H9 (cell line): ENCODE results near the gene UBAC1. TPM values are rescaled to one million over a fixed set of nuclear protein-coding genes. Genes with fewer than 3 reads are reported as not detected.

Experiments used
- DNase-seq: peaks from one replicate; pipeline ENCODE4 v3.0.0-alpha.2; 2017
- H2AFZ ChIP-seq: one replicate; pipeline ENCODE4 v1.6.1; 2013; ENCODE audit warnings: mild to moderate bottlenecking, low read length, control low read depth, moderate library complexity
- H2AK5ac ChIP-seq: 2 replicates; pipeline ENCODE4 v1.6.1; 2013; ENCODE audit warnings: low read length, control low read depth, mixed read lengths; ENCODE audit not compliant: insufficient read length
- H2BK120ac ChIP-seq: one replicate; pipeline ENCODE4 v1.6.1; 2013; ENCODE audit warnings: low read depth, mild to moderate bottlenecking, low read length, control low read depth, inconsistent platforms; ENCODE audit not compliant: poor library complexity, severe bottlenecking
- H2BK12ac ChIP-seq: 2 replicates; pipeline ENCODE4 v1.6.1; 2013; ENCODE audit warnings: low read length, control low read depth, mixed read lengths, low read depth; ENCODE audit not compliant: insufficient read length
- H2BK15ac ChIP-seq: 2 replicates; pipeline ENCODE4 v1.6.1; 2013; ENCODE audit warnings: low read depth, low read length, control low read depth
- H2BK20ac ChIP-seq: one replicate; pipeline ENCODE4 v1.6.1; 2013; ENCODE audit warnings: low read depth, mild to moderate bottlenecking, low read length, control low read depth, inconsistent platforms; ENCODE audit not compliant: poor library complexity, severe bottlenecking
- H2BK5ac ChIP-seq: 2 replicates; pipeline ENCODE4 v1.6.1; 2013; ENCODE audit warnings: low read length, control low read depth, mixed read lengths; ENCODE audit not compliant: insufficient read length
- H3K14ac ChIP-seq: 2 replicates; pipeline ENCODE4 v1.6.1; 2013; ENCODE audit warnings: low read length, control low read depth; ENCODE audit not compliant: insufficient read depth
- H3K18ac ChIP-seq: 2 replicates; pipeline ENCODE4 v1.6.1; 2013; ENCODE audit warnings: low read depth, mild to moderate bottlenecking, mixed read lengths, low read length, control low read depth; ENCODE audit not compliant: insufficient read length
- H3K23ac ChIP-seq: 2 replicates; pipeline ENCODE4 v1.6.1; 2013; ENCODE audit warnings: low read length, control low read depth, mixed read lengths, low read depth; ENCODE audit not compliant: insufficient read length
- H3K23me2 ChIP-seq: 2 replicates; pipeline ENCODE4 v1.6.1; 2013; ENCODE audit warnings: low read depth, mild to moderate bottlenecking, mixed read lengths, low read length, control low read depth; ENCODE audit not compliant: insufficient read length, poor library complexity, severe bottlenecking
- H3K27ac ChIP-seq: 2 replicates; pipeline ENCODE4 v1.5.1; 2013; ENCODE audit warnings: low read length, control low read depth, mixed read lengths, low read depth; ENCODE audit not compliant: insufficient read length
- H3K27me3 ChIP-seq: 2 replicates; pipeline ENCODE4 v1.6.1; 2013; ENCODE audit warnings: low read length, control low read depth, inconsistent platforms; ENCODE audit not compliant: insufficient read depth
- H3K4ac ChIP-seq: 2 replicates; pipeline ENCODE4 v1.6.1; 2013; ENCODE audit warnings: low read depth, mild to moderate bottlenecking, control low read depth, inconsistent platforms, low read length, moderate library complexity
- H3K4me1 ChIP-seq: 2 replicates; pipeline ENCODE4 v1.6.1; 2013; ENCODE audit warnings: low read length, control low read depth, inconsistent platforms; ENCODE audit not compliant: insufficient read depth
- H3K4me2 ChIP-seq: 2 replicates; pipeline ENCODE4 v1.6.1; 2013; ENCODE audit warnings: low read length, control low read depth, mixed read lengths; ENCODE audit not compliant: insufficient read length, insufficient read depth
- H3K56ac ChIP-seq: 2 replicates; pipeline ENCODE4 v1.6.1; 2013; ENCODE audit warnings: low read depth, mild to moderate bottlenecking, mixed read lengths, low read length, control low read depth; ENCODE audit not compliant: insufficient read length
- H3K79me1 ChIP-seq: 2 replicates; pipeline ENCODE4 v1.6.1; 2013; ENCODE audit warnings: low read depth, mild to moderate bottlenecking, moderate library complexity, low read length, control low read depth, inconsistent platforms; ENCODE audit not compliant: insufficient read depth, poor library complexity, severe bottlenecking
- H3K79me2 ChIP-seq: 2 replicates; pipeline ENCODE4 v1.6.1; 2013; ENCODE audit warnings: low read length, control low read depth, inconsistent platforms; ENCODE audit not compliant: insufficient read depth
- H3K9ac ChIP-seq: 2 replicates; pipeline ENCODE4 v1.6.1; 2013; ENCODE audit warnings: low read length, control low read depth, mixed read lengths; ENCODE audit not compliant: insufficient read length; ENCODE audit errors: extremely low read depth
- H3K9me3 ChIP-seq: one replicate; pipeline ENCODE4 v1.6.1; 2013; ENCODE audit warnings: low read depth, low read length, inconsistent platforms; ENCODE audit not compliant: control insufficient read depth
- H3T11ph ChIP-seq: one replicate; pipeline ENCODE4 v1.6.1; 2013; ENCODE audit warnings: mild to moderate bottlenecking, low read length, control low read depth, inconsistent platforms
- H4K20me1 ChIP-seq: one replicate; pipeline ENCODE4 v1.6.1; 2013; ENCODE audit not compliant: control insufficient read depth, insufficient read length, insufficient read depth
- H4K5ac ChIP-seq: 2 replicates; pipeline ENCODE4 v1.6.1; 2013; ENCODE audit warnings: low read depth, mild to moderate bottlenecking, mixed read lengths, low read length, control low read depth; ENCODE audit not compliant: insufficient read length
- H4K8ac ChIP-seq: replicated peaks from 2 replicates; pipeline ENCODE4 v1.6.1; 2013; ENCODE audit warnings: low read length, control low read depth, mixed read lengths, low read depth; ENCODE audit not compliant: insufficient read length
- H4K91ac ChIP-seq: 2 replicates; pipeline ENCODE4 v1.6.1; 2013; ENCODE audit warnings: low read depth, mild to moderate bottlenecking, moderate library complexity, mixed read lengths, low read length, control low read depth; ENCODE audit not compliant: insufficient read length
- H3K27ac Mint-ChIP-seq, 3 experiments: 2 replicates in 2 of 3; 3 replicates in 1 of 3; pipeline ENCODE4 v1.8.0; 2020 to 2021; ENCODE audit warnings: mixed read lengths in 3 of 3, mild to moderate bottlenecking in 1 of 3, moderate library complexity in 1 of 3
- H3K27me3 Mint-ChIP-seq: 2 replicates; pipeline ENCODE4 v1.8.0; 2021; ENCODE audit warnings: low read depth, mild to moderate bottlenecking, moderate library complexity, mixed read lengths
- H3K36me3 Mint-ChIP-seq, 3 experiments: 2 replicates in 2 of 3; 3 replicates in 1 of 3; pipeline ENCODE4 v1.8.0; 2020 to 2021; ENCODE audit warnings: low read depth in 3 of 3, mixed read lengths in 3 of 3; ENCODE audit not compliant: insufficient read depth in 1 of 3
- H3K4me1 Mint-ChIP-seq, 2 experiments: 2 replicates each; pipeline ENCODE4 v1.8.0; 2020; ENCODE audit warnings: mixed read lengths in 2 of 2
- H3K4me3 Mint-ChIP-seq, 2 experiments: 2 replicates in 1 of 2; 3 replicates in 1 of 2; pipeline ENCODE4 v1.8.0; 2020 to 2021; ENCODE audit warnings: mild to moderate bottlenecking in 2 of 2, mixed read lengths in 2 of 2, moderate library complexity in 1 of 2
- H3K9me3 Mint-ChIP-seq, 2 experiments: 2 replicates in 1 of 2; 3 replicates in 1 of 2; pipeline ENCODE4 v1.8.0; 2020; ENCODE audit warnings: mild to moderate bottlenecking in 2 of 2, mixed read lengths in 2 of 2, moderate library complexity in 1 of 2
- CTCF ChIP-seq: fragments of 200-600 bp; sonication (generic); conservative IDR thresholded peaks from 3 replicates; pipeline ENCODE4 v1.8.0; 2021; ENCODE audit warnings: antibody characterized with exemption, mild to moderate bottlenecking
- WGBS: extraction: QIAGEN DNeasy Blood & Tissue Kit; methylation state at CpG from one replicate; pipeline ENCODE4 v1.1.7; 2013; ENCODE audit warnings: missing lambda C conversion rate, low lambda C conversion rate, mixed read lengths; ENCODE audit not compliant: insufficient read length; ENCODE audit errors: extremely low coverage; 5-methylcytosine and 5-hydroxymethylcytosine counted together
- total RNA-seq: library from RNA; stranded (reverse); gene quantifications from 2 replicates; pipeline ENCODE4 v1.2.1, GENCODE V29; 2021

The UBAC1 gene
- total RNA-seq, 1 experiment from 2014 or later = 47.5 TPM

GRCh38 chr9:135898634-135899407 lies 62.4 kb downstream of the UBAC1 start:
- Histone ChIP-seq H2AK5ac (no peak overlapping the region), H4K5ac (no peak overlapping the region), H3K4ac (no peak overlapping the region), H2AFZ (no peak overlapping the region), H3K9me3 (no peaks in the 10 kb centered on the region), H3K79me2 (peaks cover 79% of the 10 kb centered on the region), H3T11ph (no peak overlapping the region), H3K27me3 (no peaks in the 10 kb centered on the region), H3K18ac (no peak overlapping the region), H2BK5ac (no peak overlapping the region), H2BK15ac (no peak overlapping the region), H3K27ac (no peak overlapping the region), H4K91ac (no peak overlapping the region), H3K4me1 (peaks cover 3% of the 10 kb centered on the region; the same call in 1 of the 2 replicates), H3K23ac (no peak overlapping the region), H3K56ac (no peak overlapping the region), H3K4me2 (no peak overlapping the region), H4K8ac (no peak overlapping the region), H4K20me1 (peaks cover 3% of the 10 kb centered on the region), H3K9ac (no peak overlapping the region), H3K79me1 (peaks cover 7% of the 10 kb centered on the region), H2BK120ac (no peak overlapping the region), H3K23me2 (no peaks in the 10 kb centered on the region), H2BK12ac (no peak overlapping the region), H2BK20ac (no peak overlapping the region), H3K14ac (no peak overlapping the region)
- no peak for DNase-seq
- WGBS = no CpG with 5 or more reads among the region's 11 CpGs
- no peak overlapping the region for H3K4me3 Mint-ChIP-seq
- H3K27ac Mint-ChIP-seq = no peak overlapping the region
- peaks cover 16 to 23% of the 10 kb centered on the region in 2 experiments for H3K9me3 Mint-ChIP-seq
- TF ChIP-seq CTCF = no peak
- no peaks in the 10 kb centered on the region for H3K27me3 Mint-ChIP-seq
- peaks cover 37 to 59% (median 47%) of the 10 kb centered on the region in 3 experiments for H3K36me3 Mint-ChIP-seq
- H3K4me1 Mint-ChIP-seq = peaks cover 39 to 47% of the 10 kb centered on the region in 2 experiments
